Ishikawa (cell line): ENCODE measurements around the gene ALG14.

Source experiments
- CREB1 ChIP-seq: IDR thresholded peaks from 2 replicates; pipeline ENCODE4 v1.6.1; 2012; ENCODE audit warnings: low read depth
- EGR1 ChIP-seq: IDR thresholded peaks from 2 replicates; pipeline ENCODE4 v1.6.1; 2012
- EP300 ChIP-seq: IDR thresholded peaks from 2 replicates; pipeline ENCODE4 v1.6.1; 2012; ENCODE audit warnings: borderline replicate concordance
- NFIC ChIP-seq: IDR thresholded peaks from 2 replicates; pipeline ENCODE4 v1.6.1; 2012
- RAD21 ChIP-seq: IDR thresholded peaks from 2 replicates; pipeline ENCODE4 v1.6.1; 2012; ENCODE audit warnings: low read depth
- TAF1 ChIP-seq: IDR thresholded peaks from 2 replicates; pipeline ENCODE4 v1.6.1; 2012; ENCODE audit warnings: low read depth, mild to moderate bottlenecking
- YY1 ChIP-seq: IDR thresholded peaks from 2 replicates; pipeline ENCODE4 v1.6.1; 2012; ENCODE audit warnings: low read depth
- ZBTB7A ChIP-seq: IDR thresholded peaks from 2 replicates; pipeline ENCODE4 v1.6.1; 2012; ENCODE audit warnings: low read depth
- TF ChIP-seq, protein P1 (sequence below): IDR thresholded peaks from 2 replicates; pipeline ENCODE4 v1.6.1; 2012; ENCODE audit warnings: low read depth, mild to moderate bottlenecking

DNA sequence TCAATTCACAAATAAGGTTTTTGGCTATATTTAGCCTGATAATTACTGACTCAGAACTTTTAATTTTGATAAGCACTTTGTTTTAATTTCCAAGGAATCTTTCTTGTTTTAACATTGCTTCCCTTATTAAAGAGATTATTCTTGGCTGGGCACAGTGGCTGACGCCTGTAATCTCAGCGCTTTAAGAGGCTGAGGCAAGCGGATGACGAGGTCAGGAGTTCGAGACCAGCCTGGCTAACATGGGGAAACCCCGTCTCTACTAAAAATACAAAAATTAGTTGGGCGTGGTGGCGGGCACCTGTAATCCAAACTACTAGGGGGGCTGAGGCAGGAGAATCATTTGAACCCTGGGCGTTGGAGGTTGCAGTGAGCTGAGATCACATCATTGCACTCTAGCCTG is 13.8 kb downstream of the ALG14 start:
- TF ChIP-seq CREB1 (no peak), YY1 (no peak), ZBTB7A (no peak), TAF1 (no peak), EGR1 (no peak), RAD21 (no peak), EP300 (no peak), NFIC (no peak)
- TF ChIP-seq, protein P1, sequence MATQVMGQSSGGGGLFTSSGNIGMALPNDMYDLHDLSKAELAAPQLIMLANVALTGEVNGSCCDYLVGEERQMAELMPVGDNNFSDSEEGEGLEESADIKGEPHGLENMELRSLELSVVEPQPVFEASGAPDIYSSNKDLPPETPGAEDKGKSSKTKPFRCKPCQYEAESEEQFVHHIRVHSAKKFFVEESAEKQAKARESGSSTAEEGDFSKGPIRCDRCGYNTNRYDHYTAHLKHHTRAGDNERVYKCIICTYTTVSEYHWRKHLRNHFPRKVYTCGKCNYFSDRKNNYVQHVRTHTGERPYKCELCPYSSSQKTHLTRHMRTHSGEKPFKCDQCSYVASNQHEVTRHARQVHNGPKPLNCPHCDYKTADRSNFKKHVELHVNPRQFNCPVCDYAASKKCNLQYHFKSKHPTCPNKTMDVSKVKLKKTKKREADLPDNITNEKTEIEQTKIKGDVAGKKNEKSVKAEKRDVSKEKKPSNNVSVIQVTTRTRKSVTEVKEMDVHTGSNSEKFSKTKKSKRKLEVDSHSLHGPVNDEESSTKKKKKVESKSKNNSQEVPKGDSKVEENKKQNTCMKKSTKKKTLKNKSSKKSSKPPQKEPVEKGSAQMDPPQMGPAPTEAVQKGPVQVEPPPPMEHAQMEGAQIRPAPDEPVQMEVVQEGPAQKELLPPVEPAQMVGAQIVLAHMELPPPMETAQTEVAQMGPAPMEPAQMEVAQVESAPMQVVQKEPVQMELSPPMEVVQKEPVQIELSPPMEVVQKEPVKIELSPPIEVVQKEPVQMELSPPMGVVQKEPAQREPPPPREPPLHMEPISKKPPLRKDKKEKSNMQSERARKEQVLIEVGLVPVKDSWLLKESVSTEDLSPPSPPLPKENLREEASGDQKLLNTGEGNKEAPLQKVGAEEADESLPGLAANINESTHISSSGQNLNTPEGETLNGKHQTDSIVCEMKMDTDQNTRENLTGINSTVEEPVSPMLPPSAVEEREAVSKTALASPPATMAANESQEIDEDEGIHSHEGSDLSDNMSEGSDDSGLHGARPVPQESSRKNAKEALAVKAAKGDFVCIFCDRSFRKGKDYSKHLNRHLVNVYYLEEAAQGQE: no peak
